Measurements from ENCODE around the gene DDX10. TPM values are rescaled to one million over a fixed set of nuclear protein-coding genes. Genes with fewer than 3 reads are reported as not detected.
"Not testable (repeated sequence)": the region's sequence is repeated elsewhere in the genome, so short reads cannot be mapped to it uniquely, and the experiment has no call there.

DDX10 gene
- total RNA-seq, 1 donor from 2014 or later, result 34.7 TPM

GRCh38 chr11:108729227-108729871 lies 64.5 kb downstream of the DDX10 start:
- Mint-ChIP-seq H3K9me3 (peaks cover 10% of the 10 kb centered on the region), H3K4me3 (no peak overlapping the region), H3K27me3 (no peaks in the 10 kb centered on the region), H3K27ac (peak overlapping the region; percentile 60), H3K4me1 (ENCODE audit: unreplicated experiment) (peaks cover 22% of the 10 kb centered on the region), H3K36me3 (peaks cover 28% of the 10 kb centered on the region)
- DNase-seq (ENCODE audit: extremely low spot score, unreplicated experiment), result no peak
- no peak for TF ChIP-seq CTCF (conservative IDR thresholded peaks at IDR 0.05)

- peaks cover 21% of the 10 kb centered on the region for H3K36me3 Mint-ChIP-seq
Observed at GRCh38 chr11:108732395-108732794, 67.5 kb downstream of the DDX10 start.

GRCh38 chr11:108733479-108734116 lies 68.7 kb downstream of the DDX10 start:
- Mint-ChIP-seq H3K36me3 (peaks cover 21% of the 10 kb centered on the region), H3K9me3 (peaks cover 6% of the 10 kb centered on the region), H3K4me1 (ENCODE audit: unreplicated experiment) (peaks cover 25% of the 10 kb centered on the region), H3K27ac (no peak overlapping the region), H3K4me3 (no peak overlapping the region), H3K27me3 (no peaks in the 10 kb centered on the region)
- no peak for DNase-seq (ENCODE audit: extremely low spot score, unreplicated experiment)
- no peak for TF ChIP-seq CTCF (conservative IDR thresholded peaks at IDR 0.05)

More at GRCh38 chr11:108732395-108732794, 67.5 kb downstream of the DDX10 start:
- H3K27ac Mint-ChIP-seq, result peak overlapping the region; percentile 21
- TF ChIP-seq CTCF (conservative IDR thresholded peaks at IDR 0.05), result no peak
- H3K9me3 Mint-ChIP-seq, result peaks cover 6% of the 10 kb centered on the region
- DNase-seq (ENCODE audit: extremely low spot score, unreplicated experiment), result no peak
- H3K4me3 Mint-ChIP-seq, result peak overlapping the region; percentile 20
- H3K4me1 Mint-ChIP-seq (ENCODE audit: unreplicated experiment), result peaks cover 25% of the 10 kb centered on the region
- no peaks in the 10 kb centered on the region for H3K27me3 Mint-ChIP-seq

GRCh38 chr11:108734283-108734682 lies 69.4 kb downstream of the DDX10 start:
- no peak overlapping the region for H3K4me3 Mint-ChIP-seq
- DNase-seq (ENCODE audit: extremely low spot score, unreplicated experiment), result no peak
- H3K4me1 Mint-ChIP-seq (ENCODE audit: unreplicated experiment), result peaks cover 21% of the 10 kb centered on the region
- TF ChIP-seq CTCF (conservative IDR thresholded peaks at IDR 0.05), result no peak
- peaks cover 21% of the 10 kb centered on the region for H3K36me3 Mint-ChIP-seq
- H3K9me3 Mint-ChIP-seq, result peaks cover 6% of the 10 kb centered on the region
- no peak overlapping the region for H3K27ac Mint-ChIP-seq
- H3K27me3 Mint-ChIP-seq, result no peaks in the 10 kb centered on the region

GRCh38 chr11:108734956-108735559 lies 70.2 kb downstream of the DDX10 start:
- no peak for DNase-seq (ENCODE audit: extremely low spot score, unreplicated experiment)
- Mint-ChIP-seq H3K27me3 (no peaks in the 10 kb centered on the region), H3K27ac (no peak overlapping the region), H3K4me3 (no peak overlapping the region), H3K4me1 (ENCODE audit: unreplicated experiment) (peaks cover 17% of the 10 kb centered on the region), H3K36me3 (peaks cover 23% of the 10 kb centered on the region), H3K9me3 (peaks cover 6% of the 10 kb centered on the region)
- TF ChIP-seq CTCF (conservative IDR thresholded peaks at IDR 0.05), result peak; percentile 75

- not testable (repeated sequence) for H3K4me3 Mint-ChIP-seq; H3K27ac Mint-ChIP-seq; H3K27me3 Mint-ChIP-seq; DNase-seq (ENCODE audit: extremely low spot score, unreplicated experiment); H3K4me1 Mint-ChIP-seq (ENCODE audit: unreplicated experiment)
- Mint-ChIP-seq H3K9me3 (peaks cover 14% of the 10 kb centered on the region), H3K36me3 (peaks cover 30% of the 10 kb centered on the region)
Observed at GRCh38 chr11:108740132-108740531, 75.3 kb downstream of the DDX10 start.

All from type B pancreatic cell (in vitro differentiated cells).